HUES48 (cell line): ENCODE data around the gene LRRC43.
"Not testable (repeated sequence)": the region's sequence is repeated elsewhere in the genome, so short reads cannot be mapped to it uniquely, and the experiment has no call there.

Experiments
- H3K27ac ChIP-seq: one replicate; pipeline ENCODE4 v1.7.0; 2013; ENCODE audit warnings: low read depth, low read length, inconsistent platforms
- H3K27me3 ChIP-seq: 2 replicates; pipeline ENCODE4 v1.6.1; 2013; ENCODE audit warnings: mild to moderate bottlenecking, low read length; ENCODE audit not compliant: control insufficient read depth, insufficient read depth
- H3K36me3 ChIP-seq: 2 replicates; pipeline ENCODE4 v1.6.1; 2013; ENCODE audit warnings: low read length; ENCODE audit not compliant: control insufficient read depth, insufficient read depth
- H3K4me1 ChIP-seq: 2 replicates; pipeline ENCODE4 v1.6.1; 2013; ENCODE audit warnings: mild to moderate bottlenecking, low read length; ENCODE audit not compliant: control insufficient read depth, insufficient read depth
- H3K4me3 ChIP-seq: 2 replicates; pipeline ENCODE4 v1.5.1; 2013; ENCODE audit warnings: mild to moderate bottlenecking, low read depth, low read length
- H3K9ac ChIP-seq: 2 replicates; pipeline ENCODE4 v1.6.1; 2013; ENCODE audit warnings: mild to moderate bottlenecking, low read depth, low read length, moderate library complexity
- H3K9me3 ChIP-seq: 2 replicates; pipeline ENCODE4 v1.6.1; 2013; ENCODE audit warnings: low read length; ENCODE audit not compliant: control insufficient read depth, insufficient read depth

Gene LRRC43

GRCh38 chr12:122194804-122195203, 11.9 kb downstream of the LRRC43 start:
- no peak overlapping the region for H3K27ac ChIP-seq
- H3K36me3 ChIP-seq: no peaks in the 10 kb centered on the region
- no peaks in the 10 kb centered on the region for H3K9me3 ChIP-seq
- H3K9ac ChIP-seq: no peak overlapping the region
- H3K4me3 ChIP-seq: no peak overlapping the region
- H3K27me3 ChIP-seq: no peaks in the 10 kb centered on the region
- no peaks in the 10 kb centered on the region for H3K4me1 ChIP-seq

GRCh38 chr12:122195405-122195804, 12.5 kb downstream of the LRRC43 start:
- H3K9me3 ChIP-seq: no peaks in the 10 kb centered on the region
- no peaks in the 10 kb centered on the region for H3K27me3 ChIP-seq
- H3K36me3 ChIP-seq: no peaks in the 10 kb centered on the region
- H3K4me1 ChIP-seq: no peaks in the 10 kb centered on the region
- no peak overlapping the region for H3K27ac ChIP-seq
- no peak overlapping the region for H3K4me3 ChIP-seq
- H3K9ac ChIP-seq: no peak overlapping the region

- Histone ChIP-seq H3K9me3 (no peaks in the 10 kb centered on the region), H3K4me1 (no peaks in the 10 kb centered on the region), H3K27me3 (peaks cover 8% of the 10 kb centered on the region), H3K9ac (no peak overlapping the region), H3K4me3 (no peak overlapping the region), H3K27ac (no peak overlapping the region), H3K36me3 (no peaks in the 10 kb centered on the region)
These were observed 14.7 kb downstream of the LRRC43 start for GRCh38 chr12:122197612-122197966.

GRCh38 chr12:122199484-122200355, 16.8 kb downstream of the LRRC43 start:
- Histone ChIP-seq H3K36me3 (no peaks in the 10 kb centered on the region), H3K4me1 (no peaks in the 10 kb centered on the region), H3K9ac (no peak overlapping the region), H3K4me3 (no peak overlapping the region), H3K9me3 (no peaks in the 10 kb centered on the region), H3K27ac (no peak overlapping the region), H3K27me3 (peaks cover 27% of the 10 kb centered on the region)

- Histone ChIP-seq H3K9ac (no peak overlapping the region), H3K27ac (no peak overlapping the region), H3K4me3 (no peak overlapping the region), H3K9me3 (no peaks in the 10 kb centered on the region), H3K27me3 (peaks cover 36% of the 10 kb centered on the region), H3K36me3 (no peaks in the 10 kb centered on the region), H3K4me1 (0 out of 2 replicates have a peak, but pooled peaks cover 3% of the 10 kb centered on the region)
These were observed 17.7 kb downstream of the LRRC43 start for GRCh38 chr12:122200541-122201175.

GRCh38 chr12:122201381-122201780, 18.5 kb downstream of the LRRC43 start:
- Histone ChIP-seq H3K36me3 (no peaks in the 10 kb centered on the region), H3K9ac (no peak overlapping the region), H3K27ac (no peak overlapping the region), H3K27me3 (peaks cover 44% of the 10 kb centered on the region), H3K4me1 (0 out of 2 replicates have a peak, but pooled peaks cover 3% of the 10 kb centered on the region), H3K9me3 (no peaks in the 10 kb centered on the region), H3K4me3 (no peak overlapping the region)

GRCh38 chr12:122202017-122202416, 19.1 kb downstream of the LRRC43 start:
- H3K36me3 ChIP-seq: peaks cover 3% of the 10 kb centered on the region
- H3K9me3 ChIP-seq: no peaks in the 10 kb centered on the region
- H3K4me3 ChIP-seq: no peak overlapping the region
- H3K9ac ChIP-seq: no peak overlapping the region
- 0 out of 2 replicates have a peak, but pooled peaks cover 3% of the 10 kb centered on the region for H3K4me1 ChIP-seq
- peaks cover 46% of the 10 kb centered on the region for H3K27me3 ChIP-seq
- H3K27ac ChIP-seq: no peak overlapping the region

GRCh38 chr12:122202811-122203210, 19.9 kb downstream of the LRRC43 start:
- not testable (repeated sequence) for H3K9me3 ChIP-seq, H3K27ac ChIP-seq, H3K9ac ChIP-seq, H3K4me1 ChIP-seq
- Histone ChIP-seq H3K36me3 (peaks cover 11% of the 10 kb centered on the region), H3K4me3 (peak overlapping the region; percentile 69), H3K27me3 (peaks cover 46% of the 10 kb centered on the region)

- Histone ChIP-seq H3K27ac (no peak within 1 kb of the TSS), H3K36me3 (peaks cover 18% of the 10 kb centered on the region), H3K27me3 (peaks cover 46% of the 10 kb centered on the region), H3K9me3 (no peaks in the 10 kb centered on the region), H3K4me3 (peak within 1 kb of the TSS; percentile 69), H3K9ac (no peak within 1 kb of the TSS), H3K4me1 (peaks cover 11% of the 10 kb centered on the region; the same call in 1 of the 2 replicates)
These were observed 20.6 kb downstream of the LRRC43 start, which contains the start of gene B3GNT4 for GRCh38 chr12:122203301-122204166. B3GNT4 (plus strand) TSS chr12:122203709; CDS start chr12:122204619, 910 bp downstream.

- peak overlapping the region; percentile 69 for H3K4me3 ChIP-seq
- H3K27me3 ChIP-seq: peaks cover 46% of the 10 kb centered on the region
- H3K27ac ChIP-seq: no peak overlapping the region
- peaks cover 26% of the 10 kb centered on the region for H3K36me3 ChIP-seq
- H3K4me1 ChIP-seq: peaks cover 11% of the 10 kb centered on the region; the same call in 1 of the 2 replicates
- H3K9me3 ChIP-seq: no peaks in the 10 kb centered on the region
- no peak overlapping the region for H3K9ac ChIP-seq
These were observed 21.5 kb downstream of the LRRC43 start for GRCh38 chr12:122204167-122205052.
